KOPT-K1 (cell line): ENCODE data around the gene TNFSF13.
A peak's percentile ranks its signal among the peaks of the same experiment; 100 is the strongest.

Source experiments
- H3K27ac ChIP-seq: fragments of 200-600 bp; sonication (generic); 2 replicates; pipeline ENCODE4 v1.5.1; 2016; ENCODE audit warnings: antibody characterized with exemption, mild to moderate bottlenecking, low read depth, low read length; ENCODE audit not compliant: poor library complexity, severe bottlenecking
- H3K36me3 ChIP-seq: fragments of 200-600 bp; sonication (generic); 2 replicates; pipeline ENCODE4 v1.5.1; 2017; ENCODE audit warnings: antibody characterized with exemption, mild to moderate bottlenecking, low read length, moderate library complexity; ENCODE audit not compliant: insufficient read depth
- H3K9me3 ChIP-seq: fragments of 200-600 bp; sonication (generic); 2 replicates; pipeline ENCODE4 v1.5.1; 2017; ENCODE audit warnings: antibody characterized with exemption, low read length, mild to moderate bottlenecking; ENCODE audit not compliant: insufficient read depth, poor library complexity, severe bottlenecking

The TNFSF13 gene

GRCh38 chr17:7560172-7561027 lies 1.9 kb downstream of the TNFSF13 start:
- H3K27ac ChIP-seq: peak overlapping the region; percentile 76
- peaks cover 27% of the 10 kb centered on the region for H3K36me3 ChIP-seq

DNA sequence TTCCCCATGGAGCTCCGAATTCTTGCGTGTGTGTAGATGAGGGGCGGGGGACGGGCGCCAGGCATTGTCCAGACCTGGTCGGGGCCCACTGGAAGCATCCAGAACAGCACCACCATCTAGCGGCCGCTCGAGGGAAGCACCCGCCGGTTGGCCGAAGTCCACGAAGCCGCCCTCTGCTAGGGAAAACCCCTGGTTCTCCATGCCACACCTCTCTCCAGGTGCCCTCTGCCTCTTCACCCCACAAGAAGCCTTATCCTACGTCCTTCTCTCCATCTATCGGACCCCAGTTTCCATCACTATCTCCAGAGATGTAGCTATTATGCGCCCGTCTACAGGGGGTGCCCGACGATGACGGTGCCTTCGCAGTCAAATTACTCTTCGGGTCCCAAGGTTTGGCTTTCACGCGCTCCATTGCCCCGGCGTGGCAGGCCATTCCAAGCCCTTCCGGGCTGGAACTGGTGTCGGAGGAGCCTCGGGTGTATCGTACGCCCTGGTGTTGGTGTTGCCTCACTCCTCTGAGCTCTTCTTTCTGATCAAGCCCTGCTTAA lies 2.6 kb downstream of the TNFSF13 start:
- Histone ChIP-seq H3K9me3 (no peaks in the 10 kb centered on the region), H3K27ac (peak overlapping the region; percentile 76), H3K36me3 (peaks cover 34% of the 10 kb centered on the region)

More at GRCh38 chr17:7560172-7561027, 1.9 kb downstream of the TNFSF13 start:
- H3K9me3 ChIP-seq: no peaks in the 10 kb centered on the region

- Histone ChIP-seq H3K36me3 (peaks cover 40% of the 10 kb centered on the region), H3K27ac (peak within 1 kb of the TSS; percentile 76), H3K9me3 (no peaks in the 10 kb centered on the region)
These were observed 3.1 kb downstream of the TNFSF13 start, which contains the start of gene SENP3 for GRCh38 chr17:7561589-7562207. SENP3 (plus strand) TSS chr17:7561919; CDS start chr17:7563077, 1,158 bp downstream.

- Histone ChIP-seq H3K9me3 (no peaks in the 10 kb centered on the region), H3K36me3 (peaks cover 45% of the 10 kb centered on the region), H3K27ac (peak overlapping the region; percentile 76)
These were observed 3.7 kb downstream of the TNFSF13 start for GRCh38 chr17:7562208-7562605.

DNA sequence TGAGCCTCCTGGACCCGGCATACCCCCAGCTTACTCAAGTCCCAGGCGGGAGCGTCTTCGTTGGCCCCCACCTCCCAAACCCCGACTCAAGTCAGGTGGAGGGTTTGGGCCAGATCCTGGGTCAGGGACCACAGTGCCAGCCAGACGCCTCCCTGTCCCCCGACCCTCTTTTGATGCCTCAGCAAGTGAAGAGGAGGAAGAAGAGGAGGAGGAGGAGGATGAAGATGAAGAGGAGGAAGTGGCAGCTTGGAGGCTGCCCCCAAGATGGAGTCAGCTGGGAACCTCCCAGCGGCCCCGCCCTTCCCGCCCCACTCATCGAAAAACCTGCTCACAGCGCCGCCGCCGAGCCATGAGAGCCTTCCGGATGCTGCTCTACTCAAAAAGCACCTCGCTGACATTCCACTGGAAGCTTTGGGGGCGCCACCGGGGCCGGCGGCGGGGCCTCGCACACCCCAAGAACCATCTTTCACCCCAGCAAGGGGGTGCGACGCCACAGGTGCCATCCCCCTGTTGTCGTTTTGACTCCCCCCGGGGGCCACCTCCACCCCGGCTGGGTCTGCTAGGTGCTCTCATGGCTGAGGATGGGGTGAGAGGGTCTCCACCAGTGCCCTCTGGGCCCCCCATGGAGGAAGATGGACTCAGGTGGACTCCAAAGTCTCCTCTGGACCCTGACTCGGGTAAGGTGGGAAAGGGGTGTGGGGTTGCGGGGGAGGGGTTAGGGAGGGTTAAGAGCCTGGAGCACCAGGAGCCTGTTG lies 4.7 kb downstream of the TNFSF13 start:
- H3K27ac ChIP-seq: no peak overlapping the region
- peaks cover 53% of the 10 kb centered on the region for H3K36me3 ChIP-seq

GRCh38 chr17:7569571-7569970 lies 11.0 kb downstream of the TNFSF13 start:
- no peak overlapping the region for H3K27ac ChIP-seq
- peaks cover 73% of the 10 kb centered on the region for H3K36me3 ChIP-seq
- no peaks in the 10 kb centered on the region for H3K9me3 ChIP-seq

More for the DNA sequence above, 4.7 kb downstream of the TNFSF13 start:
- no peaks in the 10 kb centered on the region for H3K9me3 ChIP-seq

- Histone ChIP-seq H3K27ac (no peak overlapping the region), H3K36me3 (peaks cover 73% of the 10 kb centered on the region)
These were observed 11.8 kb downstream of the TNFSF13 start for GRCh38 chr17:7570351-7570750.

DNA sequence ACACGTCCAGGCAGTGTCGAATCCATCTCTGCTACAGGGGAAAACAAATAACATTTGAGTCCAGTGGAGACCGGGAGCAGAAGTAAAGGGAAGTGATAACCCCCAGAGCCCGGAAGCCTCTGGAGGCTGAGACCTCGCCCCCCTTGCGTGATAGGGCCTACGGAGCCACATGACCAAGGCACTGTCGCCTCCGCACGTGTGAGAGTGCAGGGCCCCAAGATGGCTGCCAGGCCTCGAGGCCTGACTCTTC lies 13.7 kb downstream of the TNFSF13 start:
- no peaks in the 10 kb centered on the region for H3K9me3 ChIP-seq
- peaks cover 73% of the 10 kb centered on the region for H3K36me3 ChIP-seq
- peak overlapping the region; percentile 73 for H3K27ac ChIP-seq

More at GRCh38 chr17:7570351-7570750, 11.8 kb downstream of the TNFSF13 start:
- H3K9me3 ChIP-seq: no peaks in the 10 kb centered on the region

DNA sequence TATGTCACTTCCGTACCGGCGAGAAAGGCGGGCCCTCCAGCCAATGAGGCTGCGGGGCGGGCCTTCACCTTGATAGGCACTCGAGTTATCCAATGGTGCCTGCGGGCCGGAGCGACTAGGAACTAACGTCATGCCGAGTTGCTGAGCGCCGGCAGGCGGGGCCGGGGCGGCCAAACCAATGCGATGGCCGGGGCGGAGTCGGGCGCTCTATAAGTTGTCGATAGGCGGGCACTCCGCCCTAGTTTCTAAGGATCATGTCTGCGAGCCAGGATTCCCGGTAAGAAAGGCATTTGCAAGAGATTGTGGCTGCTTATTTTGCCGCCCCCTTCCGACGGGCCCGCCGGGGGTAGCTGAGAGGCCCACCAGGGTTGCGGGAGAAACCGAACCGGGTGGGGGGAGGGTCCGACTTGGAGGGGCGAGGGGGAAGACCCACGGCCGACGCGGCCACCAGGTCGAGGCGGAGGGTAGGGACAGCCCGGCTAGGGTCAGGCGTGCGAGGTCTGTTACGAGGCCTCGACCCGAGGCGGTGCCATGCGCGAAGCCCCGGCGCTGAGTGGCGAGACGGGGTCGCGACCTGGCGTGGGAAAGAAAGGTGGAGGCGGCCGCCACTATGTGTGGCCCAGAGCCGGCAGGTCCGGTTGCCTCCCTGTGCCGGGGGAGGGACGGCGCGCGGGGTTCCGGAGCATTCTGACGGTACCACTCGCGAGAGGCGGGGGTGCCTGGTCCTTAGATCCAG lies 14.2 kb downstream of the TNFSF13 start:
- no peaks in the 10 kb centered on the region for H3K9me3 ChIP-seq
- H3K27ac ChIP-seq: peak overlapping the region; percentile 94
- H3K36me3 ChIP-seq: peaks cover 73% of the 10 kb centered on the region

DNA sequence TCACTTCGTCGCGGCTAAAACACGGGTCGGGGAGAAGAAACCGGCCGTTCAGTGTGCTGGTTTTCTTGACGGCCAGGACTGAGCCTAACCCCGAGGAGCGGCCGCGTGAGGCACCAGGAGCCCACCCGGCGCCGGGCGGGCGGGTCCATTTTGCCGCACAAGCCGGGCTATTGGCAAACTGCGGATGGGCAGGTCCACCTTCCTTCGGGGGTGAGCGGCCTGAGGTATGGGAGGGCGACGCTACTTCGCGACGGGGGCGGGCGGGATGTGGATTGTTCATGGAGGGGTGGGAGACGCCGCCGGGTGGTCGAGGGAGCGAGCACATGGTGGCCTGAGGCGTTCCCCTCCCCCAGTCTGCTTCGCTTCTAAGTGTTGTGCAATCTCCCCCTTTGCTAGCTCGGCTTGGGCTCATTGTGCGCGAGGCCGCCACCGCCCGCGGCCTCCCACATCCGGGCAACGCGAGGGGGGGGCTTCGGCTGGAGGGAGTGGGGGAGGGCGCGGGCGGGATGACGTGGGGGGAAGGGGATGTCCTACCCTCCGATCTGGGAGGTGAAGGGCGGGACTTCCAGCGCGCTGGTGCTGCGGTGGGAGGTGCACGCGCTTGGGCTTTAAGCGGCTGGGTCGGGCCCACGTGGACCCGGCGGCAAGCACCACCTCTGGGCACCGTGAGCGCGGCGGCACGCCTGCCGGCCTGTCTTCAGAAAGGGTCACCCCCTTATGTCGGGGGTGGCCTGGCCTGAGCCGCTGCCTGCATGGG lies 15.0 kb downstream of the TNFSF13 start:
- H3K27ac ChIP-seq: peak overlapping the region; percentile 94
- H3K9me3 ChIP-seq: no peaks in the 10 kb centered on the region
- H3K36me3 ChIP-seq: peaks cover 76% of the 10 kb centered on the region

GRCh38 chr17:7574176-7574953 lies 15.8 kb downstream of the TNFSF13 start:
- H3K36me3 ChIP-seq: peaks cover 79% of the 10 kb centered on the region
- no peaks in the 10 kb centered on the region for H3K9me3 ChIP-seq
- peak overlapping the region; percentile 94 for H3K27ac ChIP-seq

DNA sequence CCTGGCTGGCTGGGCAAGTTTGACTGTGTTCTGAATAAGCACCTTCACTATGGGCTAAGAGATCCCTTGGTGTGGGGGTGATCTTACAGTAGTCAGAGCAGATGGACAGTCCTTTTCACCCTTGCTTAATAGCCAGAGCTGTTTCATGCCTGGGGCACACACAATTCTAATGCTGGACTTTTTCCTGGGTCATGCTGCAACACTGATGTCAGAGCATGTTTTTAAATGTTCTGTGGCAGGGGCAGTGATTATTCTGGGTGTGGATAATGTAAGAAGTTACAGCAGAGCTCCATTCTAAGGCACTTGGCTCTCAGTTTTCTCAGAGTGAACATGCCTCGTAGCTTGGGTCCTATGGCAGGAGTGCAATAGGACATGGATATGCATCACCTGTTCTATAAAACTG lies 16.9 kb downstream of the TNFSF13 start:
- Histone ChIP-seq H3K27ac (no peak overlapping the region), H3K9me3 (no peaks in the 10 kb centered on the region), H3K36me3 (peaks cover 79% of the 10 kb centered on the region)

DNA sequence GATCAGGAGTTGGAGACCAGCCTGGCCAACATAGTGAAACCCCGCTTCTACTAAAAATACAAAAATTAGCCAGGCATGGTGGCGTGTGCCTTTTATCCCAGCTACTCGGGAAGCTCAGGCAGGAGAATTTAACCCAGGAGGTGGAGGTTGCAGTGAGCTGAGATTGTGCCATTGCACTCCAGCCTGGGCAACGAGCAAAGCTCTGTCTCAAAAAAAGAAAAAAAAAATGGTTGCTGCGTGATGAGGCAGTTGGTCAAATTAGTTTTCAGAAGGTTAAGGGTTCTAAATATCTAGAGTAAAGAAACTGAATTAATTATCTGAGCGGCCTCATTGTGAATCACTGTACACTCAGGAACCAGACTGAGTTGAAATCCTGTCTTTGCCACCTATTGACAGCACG lies 17.4 kb downstream of the TNFSF13 start:
- Histone ChIP-seq H3K27ac (no peak overlapping the region), H3K36me3 (peaks cover 79% of the 10 kb centered on the region), H3K9me3 (no peaks in the 10 kb centered on the region)
